ENCODE data around the gene PLAAT3. TPM values are rescaled to one million over a fixed set of nuclear protein-coding genes. Genes with fewer than 3 reads are reported as not detected.
"Not testable (repeated sequence)": the region's sequence is repeated elsewhere in the genome, so short reads cannot be mapped to it uniquely, and the experiment has no call there.

The PLAAT3 gene
- total RNA-seq, 4 donors from 2014 or later, result 45.9 to 69.1 (median 53.2) TPM

DNA sequence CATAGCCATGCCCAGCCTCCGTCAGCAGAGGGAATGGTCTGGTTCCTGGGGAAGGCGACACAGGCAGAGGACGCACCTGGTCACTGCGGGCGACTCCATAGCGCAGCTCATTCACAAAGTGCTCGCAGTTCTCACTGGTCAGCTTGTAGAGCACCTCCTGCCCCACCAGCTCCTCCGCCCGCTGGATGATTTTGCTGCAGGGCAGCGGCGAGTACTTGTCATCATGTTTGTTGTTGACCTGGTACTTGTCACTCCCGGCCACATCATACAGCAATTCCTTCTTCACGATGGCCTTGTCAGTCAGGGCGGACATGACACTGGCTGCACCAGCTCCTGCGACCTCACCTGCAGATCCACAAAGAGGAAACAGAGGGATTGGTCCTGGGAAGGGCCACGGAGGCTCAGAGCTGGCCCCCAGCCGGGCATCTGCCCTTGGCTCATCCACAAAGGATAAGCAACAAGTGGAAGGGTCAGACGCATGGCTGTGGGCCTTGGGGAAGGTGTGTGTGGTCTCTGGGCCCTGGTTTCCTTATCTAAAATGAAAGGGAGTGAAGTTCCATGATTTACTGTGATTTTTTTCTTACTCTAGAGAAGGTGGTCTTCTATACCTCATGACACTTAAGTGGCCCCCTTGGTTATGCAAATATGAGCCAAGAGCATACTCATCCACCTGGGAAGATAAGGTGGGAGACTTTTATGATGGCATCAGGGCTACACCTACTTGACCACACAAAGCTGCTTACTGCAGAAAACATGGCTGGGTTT lies 24.0 kb downstream of the PLAAT3 start:
- Histone ChIP-seq H3K4me1 (no peaks in the 10 kb centered on the region), H3K36me3 (peaks cover 0 to 96% of the 10 kb centered on the region in 2 donors), H3K27ac (no peak overlapping the region), H3K4me3 (no peak overlapping the region), H3K27me3 (no peaks in the 10 kb centered on the region), H3K9me3 (no peaks in the 10 kb centered on the region)
- TF ChIP-seq EP300 (IDR thresholded peaks at IDR 0.05) (no peak), CTCF (IDR thresholded peaks at IDR 0.05) (no peak), POLR2A (IDR thresholded peaks at IDR 0.05) (no peak), POLR2AphosphoS5 (IDR thresholded peaks at IDR 0.05) (no peak)
- 88% methylated on average over 5 of the region's 18 CpGs; no CpG with 5 or more reads in 1 of the 2 donors for WGBS, 2 donors (ENCODE audit: low coverage in 1 of 2)
- ATAC-seq, result no peak

- Histone ChIP-seq H3K9me3 (no peaks in the 10 kb centered on the region), H3K36me3 (peaks cover 0 to 92% of the 10 kb centered on the region in 2 donors), H3K4me1 (no peaks in the 10 kb centered on the region), H3K4me3 (no peak overlapping the region), H3K27ac (no peak overlapping the region), H3K27me3 (no peaks in the 10 kb centered on the region)
- WGBS, 2 donors (ENCODE audit: low coverage in 1 of 2), result 34 to 42% methylated on average over 3 of the region's 3 CpGs
- no peak for ATAC-seq
- no peak for TF ChIP-seq CTCF (IDR thresholded peaks at IDR 0.05)
- TF ChIP-seq POLR2A (IDR thresholded peaks at IDR 0.05), result no peak
- TF ChIP-seq EP300 (IDR thresholded peaks at IDR 0.05), result no peak
- TF ChIP-seq POLR2AphosphoS5 (IDR thresholded peaks at IDR 0.05), result no peak
Observed at GRCh38 chr11:63589000-63589399, 25.2 kb downstream of the PLAAT3 start.

- no peak for ATAC-seq
- Histone ChIP-seq H3K36me3 (peaks cover 0 to 89% of the 10 kb centered on the region in 2 donors), H3K27ac (no peak overlapping the region)
Observed at GRCh38 chr11:63586451-63587166, 27.6 kb downstream of the PLAAT3 start.

DNA sequence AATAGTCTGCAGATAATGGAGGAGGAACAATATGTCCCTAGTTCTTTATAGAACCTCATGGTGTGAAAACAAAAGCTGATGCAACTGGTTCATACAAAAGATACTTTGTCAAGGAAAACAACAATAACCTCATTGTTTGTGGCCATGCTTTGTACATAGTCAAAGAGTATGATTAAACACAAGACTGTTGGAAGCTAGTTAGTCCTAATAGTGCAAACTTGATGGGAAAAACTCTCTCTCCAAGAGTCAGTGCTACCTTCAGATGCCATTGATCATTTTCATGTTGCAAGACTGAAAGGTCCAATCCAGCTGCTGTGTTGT lies 30.9 kb downstream of the PLAAT3 start:
- Histone ChIP-seq H3K27ac (no peak overlapping the region), H3K9me3 (peaks cover 0 to 24% (median 0%) of the 10 kb centered on the region in 3 donors), H3K4me1 (no peaks in the 10 kb centered on the region), H3K27me3 (no peaks in the 10 kb centered on the region), H3K36me3 (peaks cover 0 to 77% of the 10 kb centered on the region in 2 donors), H3K4me3 (no peak overlapping the region)
- no peak for ATAC-seq
- TF ChIP-seq CTCF (IDR thresholded peaks at IDR 0.05), result no peak
- no peak for TF ChIP-seq POLR2A (IDR thresholded peaks at IDR 0.05)
- no peak for TF ChIP-seq EP300 (IDR thresholded peaks at IDR 0.05)
- TF ChIP-seq POLR2AphosphoS5 (IDR thresholded peaks at IDR 0.05), result no peak

More at GRCh38 chr11:63586451-63587166, 27.6 kb downstream of the PLAAT3 start:
- Histone ChIP-seq H3K27me3 (no peaks in the 10 kb centered on the region), H3K9me3 (peaks cover 0 to 5% (median 0%) of the 10 kb centered on the region in 3 donors), H3K4me1 (no peaks in the 10 kb centered on the region), H3K4me3 (no peak overlapping the region)
- TF ChIP-seq CTCF (IDR thresholded peaks at IDR 0.05), result no peak
- no peak for TF ChIP-seq EP300 (IDR thresholded peaks at IDR 0.05)
- no peak for TF ChIP-seq POLR2A (IDR thresholded peaks at IDR 0.05)
- TF ChIP-seq POLR2AphosphoS5 (IDR thresholded peaks at IDR 0.05), result no peak
- WGBS, 2 donors (ENCODE audit: low coverage in 1 of 2), result 91 to 97% methylated on average over 4 to 6 of the region's 6 CpGs

GRCh38 chr11:63581224-63581623 lies 33.0 kb downstream of the PLAAT3 start:
- peaks cover 0 to 59% of the 10 kb centered on the region in 2 donors for H3K36me3 ChIP-seq
- not testable (repeated sequence) for H3K27me3 ChIP-seq, H3K4me3 ChIP-seq

DNA sequence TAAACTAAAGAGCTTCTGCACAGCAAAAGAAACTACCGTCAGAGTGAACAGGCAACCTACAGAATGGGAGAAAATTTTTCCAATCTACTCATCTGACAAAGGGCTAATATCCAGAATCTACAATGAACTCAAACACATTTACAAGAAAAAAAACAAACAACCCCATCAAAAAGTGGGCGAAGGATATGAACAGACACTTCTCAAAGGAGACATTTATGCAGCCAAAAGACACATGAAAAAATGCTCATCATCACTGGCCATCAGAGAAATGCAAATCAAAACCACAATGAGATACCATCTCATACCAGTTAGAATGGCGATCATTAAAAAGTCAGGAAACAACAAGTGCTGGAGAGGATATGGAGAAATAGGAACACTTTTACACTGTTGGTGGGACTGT lies 35.4 kb downstream of the PLAAT3 start:
- not testable (repeated sequence) for H3K27me3 ChIP-seq, H3K27ac ChIP-seq, H3K4me3 ChIP-seq, ATAC-seq
- Histone ChIP-seq H3K36me3 (peaks cover 0 to 44% of the 10 kb centered on the region in 2 donors), H3K4me1 (peaks cover 6 to 25% (median 13%) of the 10 kb centered on the region in 3 donors), H3K9me3 (peaks cover 0 to 24% (median 0%) of the 10 kb centered on the region in 3 donors)
- 90 to 94% methylated on average over 3 of the region's 3 CpGs for WGBS, 2 donors (ENCODE audit: low coverage in 1 of 2)

More at GRCh38 chr11:63581224-63581623, 33.0 kb downstream of the PLAAT3 start:
- not testable (repeated sequence) for H3K4me1 ChIP-seq, ATAC-seq, H3K27ac ChIP-seq
- peaks cover 0 to 24% (median 0%) of the 10 kb centered on the region in 3 donors for H3K9me3 ChIP-seq
- WGBS, 2 donors (ENCODE audit: low coverage in 1 of 2), result 83 to 90% methylated on average over 5 to 7 of the region's 7 CpGs
